HepG2 (cell line): ENCODE measurements around the gene RALB. TPM values are rescaled to one million over a fixed set of nuclear protein-coding genes. Genes with fewer than 3 reads are reported as not detected.

Experiments
- AKAP8 ChIP-seq: sonication (generic); formaldehyde crosslinking; IDR thresholded peaks from 2 replicates; pipeline ENCODE4 v1.5.1; 2020; ENCODE audit warnings: mild to moderate bottlenecking, missing genetic modification reagents
- ATF1 ChIP-seq: IDR thresholded peaks from 2 replicates; pipeline ENCODE4 v1.6.1; 2016; ENCODE audit warnings: mild to moderate bottlenecking, control low read depth
- BHLHE40 ChIP-seq: IDR thresholded peaks from 2 replicates; pipeline ENCODE4 v1.6.1; 2011; ENCODE audit warnings: low read length, improper control_type of control experiment
- DDIT3 ChIP-seq: sonication (generic); formaldehyde crosslinking; IDR thresholded peaks from 2 replicates; pipeline ENCODE4 v1.4.0; 2020; ENCODE audit warnings: mild to moderate bottlenecking, missing genetic modification reagents
- GMEB1 ChIP-seq: sonication (generic); formaldehyde crosslinking; IDR thresholded peaks from 2 replicates; pipeline ENCODE4 v1.5.1; 2020; ENCODE audit warnings: missing genetic modification reagents, mild to moderate bottlenecking, borderline replicate concordance
- HNF4A ChIP-seq: sonication (generic); formaldehyde crosslinking; IDR thresholded peaks from 2 replicates; pipeline ENCODE4 v1.4.0; 2020; ENCODE audit warnings: missing genetic modification reagents
- MED1 ChIP-seq: sonication (generic); formaldehyde crosslinking; IDR thresholded peaks from 2 replicates; pipeline ENCODE4 v1.4.0; 2020; ENCODE audit warnings: missing genetic modification reagents
- PHF8 ChIP-seq: sonication (generic); formaldehyde crosslinking; IDR thresholded peaks from 2 replicates; pipeline ENCODE4 v1.5.0; 2020; ENCODE audit warnings: missing genetic modification reagents
- TARDBP ChIP-seq: sonication (generic); formaldehyde crosslinking; IDR thresholded peaks from 2 replicates; pipeline ENCODE4 v1.8.0; 2022; ENCODE audit warnings: mild to moderate bottlenecking, missing genetic modification reagents
- TFDP1 ChIP-seq: IDR thresholded peaks from 2 replicates; pipeline ENCODE4 v1.6.1; 2016; ENCODE audit warnings: missing compliant biosample characterization, missing genetic modification reagents, borderline replicate concordance
- THAP11 ChIP-seq: IDR thresholded peaks from 2 replicates; pipeline ENCODE4 v1.6.1; 2016; ENCODE audit warnings: missing biosample characterization, missing genetic modification reagents
- THRA ChIP-seq: sonication (generic); formaldehyde crosslinking; IDR thresholded peaks from 2 replicates; pipeline ENCODE4 v1.4.0; 2020; ENCODE audit warnings: missing genetic modification reagents, borderline replicate concordance
- U2AF2 ChIP-seq: fragments of 200-400 bp; formaldehyde crosslinking; IDR thresholded peaks from 2 replicates; pipeline ENCODE4 v1.6.1; 2017; ENCODE audit warnings: low read depth, mild to moderate bottlenecking, low read length
- ZBTB39 ChIP-seq: sonication (generic); formaldehyde crosslinking; IDR thresholded peaks from 2 replicates; pipeline ENCODE4 v1.5.0; 2020; ENCODE audit warnings: missing genetic modification reagents
- ZBTB42 ChIP-seq: sonication (generic); formaldehyde crosslinking; IDR thresholded peaks from 2 replicates; pipeline ENCODE4 v1.5.0; 2020; ENCODE audit warnings: mild to moderate bottlenecking, missing genetic modification reagents
- ZNF232 ChIP-seq: sonication (generic); formaldehyde crosslinking; IDR thresholded peaks from 2 replicates; pipeline ENCODE4 v1.4.0; 2020; ENCODE audit warnings: missing genetic modification reagents, borderline replicate concordance
- ZNF414 ChIP-seq: sonication (generic); formaldehyde crosslinking; IDR thresholded peaks from 2 replicates; pipeline ENCODE4 v1.5.0; 2020; ENCODE audit warnings: missing genetic modification reagents
- ZNF503 ChIP-seq: sonication (generic); formaldehyde crosslinking; IDR thresholded peaks from 2 replicates; pipeline ENCODE4 v1.4.0; 2020; ENCODE audit warnings: missing genetic modification reagents
- ZNF775 ChIP-seq: sonication (generic); formaldehyde crosslinking; IDR thresholded peaks from 2 replicates; pipeline ENCODE4 v1.4.0; 2020; ENCODE audit warnings: missing genetic modification reagents, mild to moderate bottlenecking, moderate library complexity, borderline replicate concordance
- ZNF879 ChIP-seq: sonication (generic); formaldehyde crosslinking; IDR thresholded peaks from 2 replicates; pipeline ENCODE4 v1.8.1; 2023; ENCODE audit warnings: missing genetic modification reagents
- polyA plus RNA-seq, 8 experiments: library from polyadenylated mRNA; depleted of rRNA in 3 of 8; stranded (reverse) in 7 of 8; unstranded in 1 of 8; fragments of >200 nt; fragmentation: Illumina TruSeq in 4 of 8; extraction: Trizol in 4 of 8; gene quantifications; 2 replicates each; pipeline versions ENCODE4 v1.2.1 to v1.2.3, GENCODE V29; 2011 to 2016; ENCODE audit warnings: low read depth in 4 of 8, missing spikeins in 1 of 8, mixed read lengths in 1 of 8; ENCODE audit not compliant: insufficient read depth in 1 of 8
- total RNA-seq, 5 experiments: library from RNA; depleted of rRNA; stranded (reverse); fragments of >200 nt; fragmentation: Illumina TruSeq; extraction: Trizol; gene quantifications; 2 replicates each; pipeline ENCODE4 v1.2.3, GENCODE V29; 2016; ENCODE audit warnings: low read depth in 1 of 5

RALB gene
- total and polyA plus RNA-seq, 2 of the 13 experiments (the other 11 are each of a cell fraction or from before 2014, with no cell fraction given): 37.8 to 43.2 TPM

- TF ChIP-seq AKAP8 (0 out of 2 replicates have a peak, but pooled peaks have one; percentile 34), ZBTB39 (CRISPR knock-in tag) (no peak), ZNF879 (CRISPR knock-in tag) (no peak), HNF4A (CRISPR knock-in tag) (peak; percentile 86), PHF8 (CRISPR knock-in tag) (no peak), THRA (CRISPR knock-in tag) (peak; percentile 79), THAP11 (CRISPR knock-in tag) (peak; percentile 46), BHLHE40 (no peak), TARDBP (CRISPR knock-in tag) (peak; percentile 52; the same call in 1 of the 2 replicates), ATF1 (CRISPR knock-in tag) (peak; percentile 52; the same call in 1 of the 2 replicates), ZNF414 (CRISPR knock-in tag) (0 out of 2 replicates have a peak, but pooled peaks have one; percentile 32), ZNF775 (peak; percentile 66; the same call in 1 of the 2 replicates), ZNF232 (CRISPR knock-in tag) (peak; percentile 70; the same call in 1 of the 2 replicates), ZNF503 (CRISPR knock-in tag) (peak; percentile 84), MED1 (peak; percentile 88), U2AF2 (no peak), ZBTB42 (CRISPR knock-in tag) (no peak), TFDP1 (peak; percentile 56; the same call in 1 of the 2 replicates), DDIT3 (CRISPR knock-in tag) (peak; percentile 64; the same call in 1 of the 2 replicates), GMEB1 (CRISPR knock-in tag) (no peak)
These were observed 20.3 kb downstream of the RALB start (continued) for GRCh38 chr2:120272763-120273481.
